Measurements from ENCODE around the gene FAM13A. TPM values are rescaled to one million over a fixed set of nuclear protein-coding genes. Genes with fewer than 3 reads are reported as not detected.

Gene FAM13A
- 2.4 and 2.7 TPM in 2 replicates for total RNA-seq

- ChIA-PET POLR2A (no interaction called here), CTCF (interaction anchor here (1.0 kb wide), 1 partner anchor 11 kb away, joined by 3 read pairs; no protein-coding TSS in a partner anchor)
- no peak for DNase-seq
- H3K4me1 Mint-ChIP-seq: peaks cover 14% of the 10 kb centered on the region
- H3K27me3 Mint-ChIP-seq: no peaks in the 10 kb centered on the region
- no peak within 1 kb of the TSS for H3K27ac Mint-ChIP-seq
- no peak for ATAC-seq (ENCODE audit: low read depth)
- intact Hi-C loops (cut with micrococcal nuclease): loop anchor here (5.0 kb wide), 1 partner anchor 55 kb away; the partner anchor contains the start of gene TIGD2
- peak within 1 kb of the TSS; percentile 56 for H3K4me3 Mint-ChIP-seq
- no peaks in the 10 kb centered on the region for H3K36me3 Mint-ChIP-seq (ENCODE audit: low read depth)
- peaks cover 9% of the 10 kb centered on the region for H3K9me3 Mint-ChIP-seq
- TF ChIP-seq CTCF (IDR thresholded peaks at IDR 0.05): no peak
These were observed at the start of gene FAM13A for GRCh38 chr4:89056953-89057398. TSS of gene FAM13A (minus strand) at chr4:89057185. CDS start at chr4:89056964, 221 bp downstream.

GRCh38 chr4:89105726-89106125 lies 48.7 kb upstream of the FAM13A start:
- Mint-ChIP-seq H3K4me3 (no peak overlapping the region), H3K36me3 (ENCODE audit: low read depth) (no peaks in the 10 kb centered on the region), H3K27me3 (no peaks in the 10 kb centered on the region), H3K4me1 (peaks cover 24% of the 10 kb centered on the region), H3K27ac (no peak overlapping the region), H3K9me3 (peaks cover 6% of the 10 kb centered on the region)
- no peak for ATAC-seq (ENCODE audit: low read depth)
- ChIA-PET CTCF (no interaction called here), POLR2A (no interaction called here)
- intact Hi-C loops (cut with micrococcal nuclease): no loop called here
- DNase-seq: no peak
- TF ChIP-seq CTCF (IDR thresholded peaks at IDR 0.05): no peak

GRCh38 chr4:89101256-89102161 lies 44.5 kb upstream of the FAM13A start:
- Mint-ChIP-seq H3K4me3 (peak overlapping the region; percentile 67), H3K27ac (peak overlapping the region; percentile 87), H3K36me3 (ENCODE audit: low read depth) (no peaks in the 10 kb centered on the region), H3K27me3 (no peaks in the 10 kb centered on the region), H3K4me1 (peaks cover 24% of the 10 kb centered on the region), H3K9me3 (peaks cover 7% of the 10 kb centered on the region)
- TF ChIP-seq CTCF (IDR thresholded peaks at IDR 0.05): no peak
- POLR2A ChIA-PET: interaction anchor here (1.0 kb wide), 2 partner anchors 10 to 817 kb away, joined by 3 read pairs; partner anchors contain the start of genes PPM1K and TIGD2
- DNase-seq (no peak), ATAC-seq (ENCODE audit: low read depth) (peak; percentile 79)
- intact Hi-C loops (cut with micrococcal nuclease): loop anchor here (1.0 kb wide), 1 partner anchor 10 kb away; the partner anchor contains the start of gene TIGD2
- CTCF ChIA-PET: interaction anchor here (2.2 kb wide), 1 partner anchor 79 kb away, joined by 7 read pairs; no protein-coding TSS in a partner anchor

GRCh38 chr4:89100853-89101252 lies 43.9 kb upstream of the FAM13A start:
- POLR2A ChIA-PET: interaction anchor here (1.0 kb wide), 2 partner anchors 11 to 816 kb away, joined by 3 read pairs; partner anchors contain the start of genes PPM1K and TIGD2
- DNase-seq: no peak
- H3K27me3 Mint-ChIP-seq: no peaks in the 10 kb centered on the region
- peak overlapping the region; percentile 87 for H3K27ac Mint-ChIP-seq
- intact Hi-C loops (cut with micrococcal nuclease): loop anchor here (1.0 kb wide), 1 partner anchor 10 kb away; the partner anchor contains the start of gene TIGD2
- peaks cover 24% of the 10 kb centered on the region for H3K4me1 Mint-ChIP-seq
- H3K4me3 Mint-ChIP-seq: peak overlapping the region; percentile 67
- H3K36me3 Mint-ChIP-seq (ENCODE audit: low read depth): no peaks in the 10 kb centered on the region
- CTCF ChIA-PET: interaction anchor here (2.2 kb wide), 1 partner anchor 78 kb away, joined by 7 read pairs; no protein-coding TSS in a partner anchor
- peaks cover 7% of the 10 kb centered on the region for H3K9me3 Mint-ChIP-seq
- ATAC-seq (ENCODE audit: low read depth): peak; percentile 25
- no peak for TF ChIP-seq CTCF (IDR thresholded peaks at IDR 0.05)

GRCh38 chr4:89099471-89099870 lies 42.5 kb upstream of the FAM13A start:
- Mint-ChIP-seq H3K27me3 (no peaks in the 10 kb centered on the region), H3K36me3 (ENCODE audit: low read depth) (no peaks in the 10 kb centered on the region)

More at GRCh38 chr4:89099471-89099870, 42.5 kb upstream of the FAM13A start:
- no peak overlapping the region for H3K27ac Mint-ChIP-seq
- POLR2A ChIA-PET: no interaction called here
- H3K4me3 Mint-ChIP-seq: no peak overlapping the region
- ATAC-seq (ENCODE audit: low read depth) (no peak), DNase-seq (no peak)
- CTCF ChIA-PET: no interaction called here
- H3K4me1 Mint-ChIP-seq: peaks cover 24% of the 10 kb centered on the region
- intact Hi-C loops (cut with micrococcal nuclease): no loop called here
- no peak for TF ChIP-seq CTCF (IDR thresholded peaks at IDR 0.05)
- H3K9me3 Mint-ChIP-seq: peaks cover 7% of the 10 kb centered on the region

All from activated B cell treated with CpG ODN at 0.5 μM for 24 hours (primary cell).